ENCODE measurements around the gene HS1BP3. TPM values are rescaled to one million over a fixed set of nuclear protein-coding genes. Genes with fewer than 3 reads are reported as not detected.

Gene HS1BP3
- polyA plus RNA-seq, 1 donor = 8.9 TPM

GRCh38 chr2:20572221-20572620 lies 78.7 kb downstream of the HS1BP3 start:
- DNase-seq (ENCODE audit: low read depth) = no peak

DNA sequence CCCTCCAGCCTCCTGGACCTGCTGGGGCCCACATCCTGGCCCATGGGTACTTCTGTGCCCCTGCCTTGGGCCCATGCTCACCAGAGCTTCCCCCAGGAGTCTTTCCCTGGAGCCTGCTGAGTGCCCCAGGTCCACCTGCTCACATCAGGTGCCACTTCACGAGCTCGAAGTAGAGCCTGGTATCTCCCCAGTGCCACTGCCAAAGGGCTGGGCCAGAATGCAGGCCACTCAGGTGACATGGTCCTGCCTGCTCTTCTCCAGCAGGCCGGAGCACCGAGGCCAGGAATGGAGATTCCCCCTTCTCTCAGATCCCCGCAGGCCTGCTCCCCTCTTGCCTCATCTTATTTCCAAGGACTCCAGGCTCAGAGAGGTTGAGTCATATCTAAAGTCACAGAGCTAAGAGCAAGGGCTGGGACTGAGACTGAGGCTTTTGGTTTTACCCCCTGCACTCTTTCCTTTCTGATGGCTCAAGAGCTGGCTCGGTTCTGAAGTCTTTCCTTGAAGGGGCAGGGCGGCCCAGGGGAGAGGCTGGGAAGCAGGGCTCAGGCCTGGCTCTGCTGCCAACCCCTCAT lies 79.2 kb downstream of the HS1BP3 start:
- DNase-seq (ENCODE audit: low read depth) = no peak

DNA sequence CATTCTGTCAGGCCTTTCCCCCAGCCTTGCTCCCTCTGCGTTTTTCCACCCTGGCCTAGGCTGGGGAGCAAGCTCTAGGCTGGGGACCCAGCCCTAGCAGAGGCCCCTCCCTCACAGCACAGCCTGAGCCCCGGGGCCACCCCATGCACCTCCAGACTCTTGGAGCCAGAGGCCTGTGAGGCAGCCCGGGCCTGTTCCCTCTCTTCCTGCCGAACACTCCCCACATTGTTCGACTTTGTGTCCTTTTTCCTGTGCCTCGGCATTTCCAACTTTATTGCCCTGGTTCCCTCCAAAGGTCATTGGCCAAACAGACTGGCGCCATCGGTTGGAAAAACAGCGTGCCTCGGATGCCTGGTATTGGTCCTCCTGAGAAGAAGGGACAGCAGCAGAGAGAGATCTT lies 79.7 kb downstream of the HS1BP3 start:
- no peak for DNase-seq (ENCODE audit: low read depth)

DNA sequence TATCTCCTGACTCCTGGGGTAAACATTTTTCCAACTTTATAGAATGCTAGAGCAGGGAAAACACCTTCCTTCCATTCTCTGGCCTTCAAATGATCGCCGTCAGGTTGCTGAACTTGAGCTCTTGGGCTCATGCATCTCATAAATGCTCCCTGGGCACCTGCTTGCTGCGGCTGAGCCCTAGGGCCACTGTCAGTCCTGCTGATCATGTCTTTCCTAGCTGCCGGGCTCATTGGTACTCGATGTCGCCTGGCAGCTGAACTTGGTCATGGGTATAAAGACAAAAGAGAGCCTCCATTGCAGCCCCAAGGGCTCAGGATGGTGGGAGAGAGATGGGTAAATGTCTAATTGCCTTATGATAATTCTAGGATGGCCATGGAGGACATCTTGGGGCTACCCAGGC lies 80.6 kb downstream of the HS1BP3 start:
- DNase-seq (ENCODE audit: low read depth) = no peak

GRCh38 chr2:20569464-20570223 lies 81.3 kb downstream of the HS1BP3 start:
- DNase-seq (ENCODE audit: low read depth) = no peak

- no peak for DNase-seq (ENCODE audit: low read depth)
Observed at GRCh38 chr2:20568501-20569463, 82.1 kb downstream of the HS1BP3 start.

GRCh38 chr2:20567926-20568179 lies 83.0 kb downstream of the HS1BP3 start:
- no peak for DNase-seq (ENCODE audit: low read depth)

Other genes with a start within 250 kb of the HS1BP3 start
- 119 TPM for gene RHOB, start 204.0 kb downstream of the HS1BP3 start, polyA plus RNA-seq (ENCODE audit: insufficient read length)
- 0.66 TPM for gene GDF7, start 16.0 kb upstream of the HS1BP3 start, polyA plus RNA-seq (ENCODE audit: insufficient read length)
- gene LDAH, start 172.0 kb upstream of the HS1BP3 start, polyA plus RNA-seq (ENCODE audit: insufficient read length) = 10.1 TPM